NK-92 (cell line): ENCODE results near the gene KIF3C.
A peak's percentile ranks its signal among the peaks of the same experiment; 100 is the strongest.

ENCODE experiments used
- DNase-seq: peaks from one replicate; lab custom pipeline; 2025; ENCODE audit not compliant: unreplicated experiment; lab: John Stamatoyannopoulos, UW

The KIF3C gene

DNA sequence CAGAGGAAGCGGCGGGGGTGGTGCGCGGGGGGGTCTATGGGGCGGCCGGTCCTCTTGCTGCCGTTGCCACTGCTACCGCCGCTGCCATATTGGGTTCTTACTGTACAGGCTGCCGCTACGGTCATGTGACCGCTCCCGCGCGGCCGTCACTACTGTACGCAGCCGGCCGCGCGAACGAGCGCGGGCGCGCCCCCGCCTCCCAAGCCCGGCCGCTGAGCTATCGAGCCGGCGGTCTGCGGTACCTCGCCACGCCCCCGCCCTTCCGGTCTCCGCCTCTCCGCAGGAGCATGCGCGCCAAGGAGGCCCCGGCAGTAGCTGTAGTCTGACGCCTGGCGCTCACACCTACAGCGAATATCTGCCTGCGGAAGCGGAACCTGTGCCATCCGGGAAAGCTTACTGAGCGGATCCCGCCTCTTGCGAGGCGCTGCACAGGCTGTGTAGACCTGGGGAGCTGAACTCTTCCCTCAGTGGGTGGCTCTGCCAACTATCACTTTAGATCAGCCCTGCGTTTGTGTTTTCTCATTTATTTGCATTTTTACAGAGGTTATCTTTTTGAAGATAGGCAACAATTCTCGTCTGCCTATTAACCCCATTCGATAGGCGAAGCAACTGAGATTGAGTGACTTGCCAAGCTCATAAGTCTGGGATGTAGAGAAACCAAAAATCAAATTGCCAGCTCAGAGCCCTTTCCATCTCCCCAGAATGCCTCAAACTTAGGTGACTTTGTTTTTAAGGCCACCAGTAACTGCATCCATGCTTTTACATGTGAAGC lies 103.8 kb downstream of the KIF3C start, which contains the start of gene ASXL2:
Gene ASXL2 (minus strand): TSS at position 127 of the 772 bp plus-strand sequence. CDS start 265 bp downstream, outside the sequence.
- DNase-seq, result peak; percentile 77

DNA sequence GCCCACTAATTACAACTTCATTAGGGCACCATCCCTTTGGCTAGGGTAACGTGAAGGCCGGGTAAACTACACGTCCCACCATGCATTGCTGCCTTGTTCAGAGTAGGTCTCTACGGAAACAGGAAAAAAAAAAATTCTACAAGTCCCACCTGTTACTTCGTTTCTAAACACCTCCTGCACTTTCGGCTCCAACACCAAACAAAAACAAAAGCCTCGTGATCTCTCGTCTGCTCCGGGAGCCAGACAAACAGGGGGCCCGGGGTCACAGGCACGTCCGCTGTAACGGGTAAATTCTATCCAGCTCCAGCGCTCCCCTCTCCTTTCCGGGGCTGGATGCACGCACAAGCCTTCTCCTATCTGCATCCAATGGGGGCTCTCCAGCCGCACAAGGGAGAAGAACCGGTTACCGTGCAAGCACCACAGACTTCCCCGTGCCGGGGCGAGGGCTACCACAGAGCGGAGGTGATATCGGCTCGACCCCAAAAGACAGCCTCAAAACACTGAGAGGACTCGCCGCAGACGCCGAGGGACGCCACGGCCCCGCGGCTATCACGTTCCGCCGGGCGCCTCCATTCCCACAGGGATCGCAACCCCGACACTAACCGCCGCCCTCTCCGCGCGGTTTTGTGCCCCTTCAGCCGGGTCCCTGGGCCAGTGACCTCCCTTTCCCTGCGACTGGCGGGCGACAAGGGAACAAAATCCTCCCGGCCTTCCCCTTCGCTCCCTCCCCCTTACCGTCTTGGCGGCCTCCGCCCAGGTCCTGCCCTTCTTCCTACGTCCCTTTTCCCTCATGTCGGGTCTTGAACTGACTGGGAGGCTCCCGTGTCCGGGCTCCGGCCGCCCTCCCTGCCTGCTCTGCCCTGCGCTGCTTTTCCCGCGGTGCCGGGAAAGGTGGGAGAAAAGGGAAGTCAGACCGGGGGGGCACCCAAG lies 104.6 kb downstream of the KIF3C start:
- DNase-seq, result no peak
